HG03280 (cell line): ENCODE results near the gene SNAPC4.

Experiments used
- ATAC-seq: cut with Tn5 transposase; IDR thresholded peaks from one replicate; pipeline ENCODE4 v1.9.1; 2021; ENCODE audit warnings: mild to moderate bottlenecking, moderate library complexity; ENCODE audit not compliant: unreplicated experiment

Gene SNAPC4

GRCh38 chr9:136400038-136400834 lies at the start of gene SNAPC4:
Gene SNAPC4 (minus strand): TSS chr9:136400170. CDS start chr9:136398428, 1,742 bp downstream.
- ATAC-seq, result peak; percentile 71

- ATAC-seq, result no peak
Measured at GRCh38 chr9:136448655-136449054, 48.7 kb upstream of the SNAPC4 start.

GRCh38 chr9:136447173-136447778 lies 47.3 kb upstream of the SNAPC4 start:
- ATAC-seq, result no peak

GRCh38 chr9:136445799-136446198 lies 45.8 kb upstream of the SNAPC4 start:
- ATAC-seq, result no peak

- ATAC-seq, result no peak
Measured at GRCh38 chr9:136444102-136444501, 44.1 kb upstream of the SNAPC4 start.

- ATAC-seq, result no peak
Measured at GRCh38 chr9:136443687-136444086, 43.7 kb upstream of the SNAPC4 start.

- ATAC-seq, result no peak
Measured at GRCh38 chr9:136443087-136443486, 43.1 kb upstream of the SNAPC4 start.

GRCh38 chr9:136442265-136442664 lies 42.3 kb upstream of the SNAPC4 start:
- no peak for ATAC-seq

GRCh38 chr9:136441681-136442245 lies 41.8 kb upstream of the SNAPC4 start:
- no peak for ATAC-seq

GRCh38 chr9:136441191-136441680 lies 41.3 kb upstream of the SNAPC4 start:
- ATAC-seq, result no peak

- ATAC-seq, result peak; percentile 77
Measured at GRCh38 chr9:136439481-136440408, 39.8 kb upstream of the SNAPC4 start, which contains the start of gene INPP5E. Gene INPP5E (minus strand): TSS chr9:136439845. CDS start chr9:136439419, 426 bp downstream.

- peak; percentile 43 for ATAC-seq
Measured at GRCh38 chr9:136438548-136439480, 38.8 kb upstream of the SNAPC4 start.

GRCh38 chr9:136437839-136438547 lies 38.0 kb upstream of the SNAPC4 start:
- no peak for ATAC-seq

- no peak for ATAC-seq
Measured at GRCh38 chr9:136437430-136437829, 37.5 kb upstream of the SNAPC4 start.

- ATAC-seq, result no peak
Measured at GRCh38 chr9:136436055-136436634, 36.2 kb upstream of the SNAPC4 start.

- ATAC-seq, result no peak
Measured at GRCh38 chr9:136434580-136435169, 34.7 kb upstream of the SNAPC4 start.

- no peak for ATAC-seq
Measured at GRCh38 chr9:136433849-136434579, 34.0 kb upstream of the SNAPC4 start.
